Left renal cortex interstitium (tissue), 4 donors: ENCODE data around the gene CCDC39. TPM values are rescaled to one million over a fixed set of nuclear protein-coding genes. Genes with fewer than 3 reads are reported as not detected.

Source experiments
- DNase-seq, 4 donors: peaks; one replicate each; pipeline ENCODE4 v3.0.0-alpha.2; 2013; ENCODE audit warnings: low read depth in 4 of 4, low spot score in 2 of 4, missing footprints in 1 of 4
- polyA plus RNA-seq, 4 donors: library from polyadenylated mRNA; unstranded; fragments of 120-200 nt; gene quantifications; one replicate each; pipeline ENCODE4 v1.2.1, GENCODE V29; 2013; ENCODE audit not compliant: insufficient read length in 4 of 4

CCDC39 gene
- 1 to 10 TPM; 3.4 to 9.2 (median 5.1) TPM for polyA plus RNA-seq

DNA sequence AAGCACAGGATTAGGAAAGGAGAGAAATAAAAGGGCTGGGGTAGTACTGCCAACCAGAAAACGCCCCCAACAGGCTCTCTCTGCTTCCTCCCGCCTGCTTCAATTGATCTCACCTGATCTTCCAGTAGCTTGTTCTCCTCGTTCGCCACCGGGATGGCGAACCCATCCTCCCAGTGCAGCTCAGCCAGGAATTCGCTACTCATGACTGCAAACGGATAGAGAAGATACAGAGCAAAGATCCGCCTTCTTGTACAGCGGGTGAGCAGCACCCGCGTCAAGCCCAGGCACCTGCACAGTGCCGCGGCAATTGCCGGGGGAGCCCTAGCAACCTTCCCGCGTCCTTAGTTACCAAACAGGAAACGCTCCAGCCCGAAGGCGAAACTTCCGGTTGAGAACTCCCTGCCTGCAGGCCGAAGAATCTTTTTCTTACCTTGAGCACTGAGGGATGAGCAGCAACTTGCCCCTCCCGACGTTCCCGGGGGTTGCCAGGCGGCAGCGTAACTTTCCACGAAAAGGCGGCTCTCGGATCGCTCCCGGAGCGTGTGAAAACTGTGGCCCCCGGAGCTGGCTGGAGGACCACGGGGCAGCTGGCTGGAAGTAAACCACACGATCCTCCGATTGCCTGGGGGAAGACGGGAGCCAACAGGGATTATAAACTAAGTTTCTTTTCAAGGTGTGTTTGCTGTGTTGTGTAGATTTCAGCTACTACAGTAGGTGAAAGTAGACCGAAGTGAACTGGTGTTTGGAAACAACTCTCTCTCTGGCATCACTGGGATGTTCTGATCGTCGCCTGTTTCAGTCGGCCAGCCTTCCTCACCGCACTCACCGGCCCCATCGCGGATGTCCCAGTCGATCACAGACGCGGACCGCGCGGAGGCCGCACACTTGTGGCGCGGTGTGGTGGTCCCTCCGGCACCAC lies at the start of gene CCDC39:
CCDC39 (minus strand) TSS at position 312 of the 919 bp plus-strand sequence; CDS start at position 203, 109 bp downstream.
- DNase-seq, result peak; percentile 68 to 79 (median 72)

DNA sequence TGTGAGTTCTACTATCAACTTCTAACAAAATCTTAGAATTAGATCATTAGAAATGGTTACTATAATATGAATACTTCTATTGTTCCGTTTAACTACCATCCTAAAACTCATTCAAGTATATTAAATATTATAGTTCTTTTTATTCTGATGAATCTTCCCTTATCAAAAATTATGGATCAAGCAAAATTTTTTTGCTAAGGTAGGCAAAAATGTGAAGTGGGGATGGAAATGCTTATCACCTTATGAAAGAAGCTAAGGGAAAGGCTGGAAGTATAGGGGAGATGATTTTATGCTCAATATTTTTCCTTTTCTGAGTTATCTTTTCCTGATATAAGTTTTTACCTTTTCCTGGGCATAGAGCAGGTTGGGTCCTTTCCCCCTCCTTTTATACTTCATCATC lies 40.7 kb upstream of the CCDC39 start:
- DNase-seq, result no peak

- DNase-seq, result no peak
Measured at GRCh38 chr3:180707896-180708295, 28.6 kb upstream of the CCDC39 start.

DNA sequence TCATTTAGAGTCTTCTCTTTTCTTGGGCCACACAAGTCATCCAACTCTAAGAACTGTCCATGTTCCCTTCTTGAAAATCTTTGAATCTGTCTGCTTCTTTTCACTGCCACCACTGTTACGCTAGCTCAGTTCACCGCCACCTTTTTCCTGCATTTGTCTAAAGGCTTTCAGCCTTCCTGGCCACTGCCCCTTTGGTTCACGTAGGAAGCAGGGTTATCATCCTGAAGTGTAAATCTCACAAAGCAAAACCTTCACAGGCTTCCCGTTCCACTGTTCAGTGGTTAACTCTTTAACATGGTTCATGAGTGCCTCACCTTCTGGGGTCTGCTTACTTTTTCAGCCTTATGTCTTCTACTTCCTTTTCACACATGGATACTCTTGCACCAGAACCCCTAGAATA lies 26.3 kb upstream of the CCDC39 start:
- no peak for DNase-seq

DNA sequence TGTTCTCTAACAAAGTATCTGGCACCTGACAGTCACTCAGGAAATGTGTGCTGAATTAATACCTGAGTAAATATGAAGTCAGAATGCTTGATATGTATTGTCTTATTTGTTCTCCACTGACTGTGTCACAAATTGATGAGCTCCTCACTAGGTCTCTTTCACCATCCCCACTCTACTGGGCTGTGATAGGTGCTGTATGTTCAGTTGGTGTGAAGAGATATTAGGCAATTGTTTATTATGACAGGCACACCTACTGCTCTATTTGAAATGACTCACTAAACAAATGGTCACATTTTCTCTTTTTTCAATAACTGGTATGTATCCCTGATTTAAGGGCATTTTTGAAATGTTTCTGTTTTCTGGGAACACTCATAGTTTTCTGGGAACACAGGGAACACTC lies 25.2 kb upstream of the CCDC39 start:
- no peak for DNase-seq

GRCh38 chr3:180700941-180701340 lies 21.7 kb upstream of the CCDC39 start:
- DNase-seq, result no peak

DNA sequence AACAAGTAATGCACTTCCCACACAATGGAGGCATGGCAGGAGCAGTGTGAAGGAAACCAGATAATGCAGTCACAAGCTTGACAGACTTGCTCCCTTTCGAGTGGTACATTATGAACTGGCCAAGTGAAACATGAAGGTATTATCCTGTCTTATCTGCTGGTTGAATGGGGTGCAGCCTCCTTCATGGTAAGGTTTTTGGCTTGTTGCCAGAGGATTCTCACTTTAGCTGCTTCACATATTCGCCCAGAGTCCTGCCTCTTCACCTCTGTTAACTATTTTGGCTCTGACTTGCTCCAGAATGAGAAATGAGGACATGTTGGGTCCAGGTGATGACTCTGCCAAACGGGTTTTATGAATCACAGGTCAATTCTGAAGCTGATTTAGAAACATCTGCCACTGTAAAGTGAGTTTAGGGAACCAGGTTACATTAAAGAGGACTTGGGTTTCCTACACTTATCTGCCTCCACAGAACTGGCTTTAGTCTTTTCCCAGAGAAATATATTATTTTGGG lies 19.5 kb upstream of the CCDC39 start:
- no peak for DNase-seq

DNA sequence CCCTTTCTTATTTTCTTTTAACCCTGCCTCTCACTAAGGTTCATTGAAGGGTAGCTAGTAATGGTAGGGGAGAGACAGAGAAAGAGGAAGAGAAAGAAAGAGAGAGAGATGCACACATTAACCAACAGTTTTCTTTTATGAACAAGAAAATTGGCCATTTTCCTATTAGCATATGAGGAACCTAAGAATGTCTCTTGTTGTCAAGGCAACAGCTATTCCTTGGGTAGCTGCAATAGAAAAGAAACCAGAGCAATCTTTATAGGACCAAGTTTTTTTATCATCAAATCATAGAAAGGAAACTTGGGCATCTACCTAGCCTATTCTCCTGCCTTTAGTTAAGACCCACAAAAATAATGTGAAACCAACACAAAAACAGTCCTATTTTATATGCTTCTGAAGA lies 15.0 kb upstream of the CCDC39 start:
- no peak for DNase-seq

DNA sequence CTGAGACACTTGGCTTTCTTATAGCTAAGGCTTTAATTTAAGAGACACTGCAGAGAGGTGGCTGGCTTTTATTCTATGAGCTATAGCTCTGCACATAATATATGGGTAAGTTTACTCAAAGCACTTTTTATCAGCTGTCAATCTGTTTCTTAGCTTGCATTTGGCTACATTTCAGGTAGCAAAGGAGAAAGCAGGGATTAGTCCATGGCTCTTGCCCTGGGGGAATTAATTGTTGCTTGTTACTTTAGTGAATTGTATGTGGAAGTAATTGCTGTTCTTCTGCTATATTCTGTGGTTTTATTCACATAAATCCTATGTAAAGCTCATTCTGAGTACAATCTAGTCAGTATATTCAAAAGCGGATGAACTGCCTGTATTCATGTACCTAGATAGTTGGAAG lies 14.4 kb upstream of the CCDC39 start:
- DNase-seq, result no peak

DNA sequence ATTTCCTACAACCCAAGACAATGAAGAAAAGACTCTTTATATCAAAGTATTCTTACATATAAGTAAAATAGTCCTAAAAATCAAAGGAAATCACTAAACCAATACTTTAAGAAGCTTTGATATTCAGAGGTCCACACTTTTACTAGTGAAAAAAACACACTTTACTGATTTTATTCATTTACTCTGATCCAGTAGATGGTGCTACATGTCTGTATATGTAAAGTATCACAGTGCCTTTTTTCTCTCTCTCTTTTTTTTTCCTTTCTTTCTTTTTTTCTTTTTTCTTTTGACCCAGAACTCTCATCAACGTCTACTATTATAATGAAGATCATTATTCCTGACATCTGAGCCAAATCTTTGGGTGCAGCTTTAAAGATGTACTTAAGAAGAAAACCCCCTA lies 10.8 kb upstream of the CCDC39 start:
- no peak for DNase-seq

DNA sequence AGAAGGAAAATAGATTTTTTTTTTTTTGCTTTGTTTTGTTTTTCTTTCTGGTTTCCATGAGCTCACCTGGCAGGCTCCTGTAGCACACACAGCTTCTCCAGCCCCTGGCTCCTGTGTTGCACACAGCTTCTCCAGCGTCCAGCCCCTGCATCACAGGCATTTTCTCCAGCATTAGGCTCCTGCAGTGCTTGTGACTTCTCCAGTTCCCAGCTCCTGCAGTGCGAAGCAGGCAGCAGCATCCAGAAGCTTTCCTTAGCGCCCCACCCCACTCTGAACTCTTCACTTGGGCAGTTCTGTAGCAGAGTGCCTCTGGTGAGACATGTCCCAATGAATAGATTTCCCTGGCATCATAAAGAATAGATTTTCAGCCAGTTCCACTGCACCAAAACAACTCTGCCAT lies 5.5 kb upstream of the CCDC39 start:
- no peak for DNase-seq

- DNase-seq, result no peak
Measured at GRCh38 chr3:180683816-180684215, 4.5 kb upstream of the CCDC39 start.

DNA sequence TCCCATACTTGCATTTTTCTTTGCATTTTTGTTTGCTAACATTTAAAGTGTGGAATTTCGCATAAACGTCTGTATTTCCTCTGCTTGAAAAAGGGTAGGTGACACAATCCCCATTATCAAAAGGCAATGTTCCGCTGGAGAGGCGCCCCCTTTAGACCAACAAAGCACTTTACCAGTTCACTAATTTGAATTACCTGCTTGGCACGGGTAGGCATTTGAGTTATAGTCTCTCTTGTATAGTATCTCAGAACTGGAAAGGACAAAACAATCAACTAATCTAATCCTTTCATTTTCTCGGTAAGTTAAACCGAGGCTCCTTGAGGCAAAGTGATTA lies 775 bp upstream of the CCDC39 start:
- peak in 3 of 4 donors; percentile 28 to 38 (median 32) for DNase-seq

DNA sequence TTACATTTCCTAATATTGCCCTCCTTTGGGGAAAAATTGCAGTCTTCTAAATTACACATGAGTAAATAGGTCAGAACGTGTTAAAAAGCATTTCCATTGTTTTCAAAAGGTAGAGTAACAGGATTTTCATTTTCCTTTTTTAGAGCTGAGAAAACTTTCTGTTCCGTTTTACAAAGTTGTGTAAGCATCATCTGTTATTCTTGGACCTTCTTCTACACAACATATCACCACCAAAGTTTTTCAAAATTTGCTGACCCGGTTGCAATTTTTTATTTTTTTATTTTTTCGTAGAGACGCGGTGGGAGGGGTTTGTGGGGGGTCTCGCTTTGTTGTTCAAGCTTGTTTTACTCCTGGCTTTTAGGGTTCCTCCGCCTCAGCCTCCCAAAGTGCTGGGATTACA lies 1.1 kb downstream of the CCDC39 start:
- DNase-seq, result no peak

GRCh38 chr3:180661444-180661843 lies 17.8 kb downstream of the CCDC39 start:
- no peak for DNase-seq

- DNase-seq, result no peak
Measured at GRCh38 chr3:180657094-180657493, 22.2 kb downstream of the CCDC39 start.

DNA sequence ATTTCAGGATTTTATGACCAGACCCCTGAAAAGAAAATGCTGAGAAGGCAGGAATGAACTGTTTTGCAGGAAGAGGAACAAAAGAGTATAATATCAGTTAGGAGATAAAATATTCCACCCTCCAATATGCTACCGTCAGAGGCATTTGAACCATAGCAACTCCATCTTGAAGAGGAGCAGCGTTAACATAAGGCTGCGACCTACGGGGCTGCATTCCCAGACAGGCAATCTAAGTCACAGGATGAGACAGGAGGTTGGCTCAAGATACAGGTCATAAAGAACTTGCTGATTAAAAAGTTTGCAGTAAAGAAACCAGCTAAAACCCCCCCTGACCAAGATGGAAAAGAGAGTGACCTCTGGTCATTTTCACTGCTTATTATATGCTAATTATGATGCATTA lies 22.9 kb downstream of the CCDC39 start:
- DNase-seq, result no peak

DNA sequence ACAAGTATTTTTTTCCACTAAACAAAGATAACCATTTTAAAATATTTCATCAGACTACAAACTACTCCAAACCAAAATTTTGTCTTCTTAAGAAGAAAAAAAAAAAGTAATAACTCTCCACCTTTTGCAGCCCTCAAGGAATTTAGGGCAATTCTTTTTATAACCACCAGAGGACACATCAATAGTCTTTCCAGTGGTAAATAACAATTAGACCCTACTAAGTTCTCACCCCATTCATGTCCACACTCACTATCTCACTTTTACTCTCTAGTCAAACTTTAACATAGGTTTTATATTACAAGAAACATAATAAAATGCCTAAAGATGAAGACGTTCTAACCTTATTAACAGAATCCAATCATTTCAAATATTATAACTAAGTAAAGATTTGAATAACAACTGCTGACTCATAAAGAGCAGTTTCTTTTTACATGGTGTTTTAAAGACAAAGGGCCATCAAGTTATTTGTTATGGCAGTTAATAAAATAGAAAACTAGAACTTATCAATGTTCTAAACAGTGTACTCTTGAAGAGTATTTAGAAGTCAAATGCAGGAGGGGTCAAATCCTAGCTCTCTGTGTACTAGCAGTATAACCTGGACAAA lies 33.0 kb downstream of the CCDC39 start:
- no peak for DNase-seq

DNA sequence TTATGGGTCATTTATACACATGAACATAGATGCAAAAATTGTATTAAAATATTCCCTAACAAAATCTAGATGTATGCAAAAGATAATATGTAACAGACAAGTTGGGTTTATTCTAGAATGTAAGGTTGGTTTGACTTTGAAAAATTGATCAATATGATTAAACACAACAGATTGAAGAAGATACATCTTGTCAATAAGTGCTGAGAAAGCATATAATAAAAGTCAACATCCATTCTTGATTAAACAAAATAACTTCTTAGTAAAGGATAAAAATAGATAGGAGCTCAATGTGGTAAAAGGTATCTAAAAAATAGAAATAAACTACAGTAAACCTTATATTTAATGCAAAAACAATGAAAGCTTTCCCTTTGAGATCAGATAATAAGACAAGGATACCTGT lies 38.3 kb downstream of the CCDC39 start:
- DNase-seq, result no peak

DNA sequence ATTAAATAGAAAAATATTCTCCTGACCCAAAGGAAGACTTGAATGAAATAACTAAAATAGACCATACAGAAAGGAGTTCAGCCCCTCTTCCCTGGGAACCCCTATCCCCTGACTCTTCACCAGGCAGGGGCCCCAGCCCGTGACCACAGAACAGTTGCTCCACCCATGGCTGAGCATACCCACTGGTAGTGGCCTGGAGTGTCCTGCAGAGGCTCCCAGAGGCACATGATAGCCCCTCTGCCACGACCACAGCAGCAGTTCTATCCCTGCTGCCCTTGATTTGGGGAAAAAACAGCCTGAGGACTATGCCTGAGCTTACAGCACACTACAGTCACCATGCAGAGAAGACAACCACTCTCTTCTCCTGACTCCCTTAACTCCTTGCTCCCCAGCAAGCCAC lies 45.6 kb downstream of the CCDC39 start:
- no peak for DNase-seq

- no peak for DNase-seq
Measured at GRCh38 chr3:180631317-180631716, 48.0 kb downstream of the CCDC39 start.

GRCh38 chr3:180630371-180630770 lies 48.9 kb downstream of the CCDC39 start:
- DNase-seq, result no peak
